Measurements from ENCODE around the gene PPP1R11. TPM values are rescaled to one million over a fixed set of nuclear protein-coding genes. Genes with fewer than 3 reads are reported as not detected.
"Not testable (repeated sequence)": the region's sequence is repeated elsewhere in the genome, so short reads cannot be mapped to it uniquely, and the experiment has no call there.

PPP1R11 gene, protein sequence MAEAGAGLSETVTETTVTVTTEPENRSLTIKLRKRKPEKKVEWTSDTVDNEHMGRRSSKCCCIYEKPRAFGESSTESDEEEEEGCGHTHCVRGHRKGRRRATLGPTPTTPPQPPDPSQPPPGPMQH
- 8.9 TPM for total RNA-seq (ENCODE audit: insufficient read depth, low replicate concordance)

DNA sequence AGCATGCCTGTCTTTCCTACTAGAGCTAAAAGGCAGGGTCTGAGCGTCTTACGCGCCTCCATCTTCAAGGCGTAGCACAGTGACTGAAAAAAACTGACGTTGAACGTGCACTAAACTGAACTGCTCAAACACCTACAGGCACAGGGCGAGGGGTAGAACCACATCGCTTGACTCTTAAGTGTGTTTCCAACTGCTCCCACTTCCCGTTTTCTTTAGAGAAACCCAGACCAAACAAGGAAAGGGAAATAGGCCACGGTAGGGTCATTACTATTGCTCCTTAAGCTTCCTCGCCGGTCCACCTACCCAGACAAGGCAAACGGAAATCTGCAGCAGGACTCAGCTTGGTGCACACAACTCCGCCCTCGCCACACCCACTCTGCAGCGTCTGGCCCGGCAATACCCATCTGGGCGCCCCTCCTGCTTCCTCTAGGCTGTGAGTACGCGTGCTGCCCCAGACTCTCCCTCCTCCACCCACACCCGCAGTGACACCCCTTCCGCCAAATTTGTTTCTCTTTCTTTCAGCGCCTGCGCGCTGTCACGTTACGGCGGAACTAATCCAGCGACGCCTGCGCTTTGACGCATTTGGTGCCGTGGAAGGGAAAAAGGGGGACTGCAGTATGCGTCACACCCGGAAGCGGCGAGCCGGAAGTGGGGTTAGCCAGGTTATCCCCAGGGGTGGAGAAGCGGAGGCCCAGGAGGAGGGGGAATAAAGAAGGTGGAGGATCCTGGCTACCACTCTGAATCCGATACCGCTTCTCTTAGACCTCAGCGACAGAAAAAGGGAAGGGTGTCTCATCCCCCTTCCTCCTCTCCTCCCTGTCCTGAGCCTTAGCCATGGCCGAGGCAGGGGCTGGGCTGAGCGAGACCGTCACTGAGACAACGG is at the start of gene PPP1R11:
PPP1R11 (plus strand) TSS at position 622 of the 883 bp plus-strand sequence; CDS start at position 835, 213 bp downstream.
- peak; percentile 100 for DNase-seq (ENCODE audit: low spot score)

DNA sequence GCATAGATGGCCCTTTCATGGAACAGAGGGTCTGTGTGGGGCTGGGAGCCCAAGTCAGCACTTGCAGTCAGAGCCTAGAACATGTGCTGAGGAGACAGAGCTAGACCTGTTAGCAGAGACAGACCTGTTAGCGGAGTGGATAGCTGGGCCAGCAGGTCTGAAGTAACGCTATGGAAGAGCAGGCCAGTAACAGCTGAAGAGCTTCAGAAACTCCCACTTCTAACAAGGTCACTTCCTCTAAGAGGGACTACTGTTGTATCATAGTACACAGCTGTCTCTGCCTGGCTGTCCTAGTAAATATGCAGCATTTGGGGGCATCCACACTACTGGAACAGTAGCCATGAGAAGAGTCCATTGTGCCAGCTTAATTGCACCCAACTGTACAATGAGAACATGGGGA is 47.2 kb upstream of the PPP1R11 start:
- DNase-seq (ENCODE audit: low spot score), result no peak

DNA sequence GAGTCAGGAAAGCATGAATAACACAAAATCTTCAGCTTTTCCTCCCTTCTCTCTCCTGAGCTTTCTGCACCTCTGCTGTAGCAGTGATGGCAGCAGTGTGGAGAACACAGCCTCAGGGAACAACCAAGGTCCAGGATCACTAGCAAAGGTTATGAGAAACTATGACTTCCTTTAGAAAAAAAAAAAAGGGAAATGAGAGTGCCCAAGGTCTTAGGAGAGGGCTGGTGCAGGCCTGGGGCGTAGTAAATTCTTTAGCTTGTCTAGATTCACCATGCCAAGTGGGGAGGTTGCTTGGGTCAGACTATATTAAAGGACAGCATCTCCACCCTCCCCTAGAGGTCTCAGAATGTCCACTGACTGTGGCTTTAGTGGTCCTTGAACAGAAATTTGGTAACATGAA is 46.4 kb upstream of the PPP1R11 start:
- no peak for DNase-seq (ENCODE audit: low spot score)

DNA sequence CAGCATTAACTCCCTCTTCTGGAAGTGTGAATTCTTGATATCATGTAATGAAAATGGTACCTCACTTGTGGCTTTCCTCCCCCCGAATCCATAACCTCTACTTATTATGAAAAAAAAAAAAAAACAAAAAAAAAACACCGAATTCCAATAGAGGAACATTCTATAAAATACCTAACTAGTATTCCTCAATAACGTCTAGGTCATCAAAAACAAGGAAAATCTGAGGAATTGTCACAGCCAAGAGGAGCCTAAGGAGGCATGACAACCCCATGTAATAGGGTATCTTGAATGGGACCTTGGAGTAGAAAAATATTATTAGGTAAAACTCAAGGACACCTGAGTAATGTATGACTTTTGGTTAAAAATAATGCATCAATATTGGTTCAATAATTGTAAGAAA is 44.8 kb upstream of the PPP1R11 start:
- DNase-seq (ENCODE audit: low spot score), result no peak

DNA sequence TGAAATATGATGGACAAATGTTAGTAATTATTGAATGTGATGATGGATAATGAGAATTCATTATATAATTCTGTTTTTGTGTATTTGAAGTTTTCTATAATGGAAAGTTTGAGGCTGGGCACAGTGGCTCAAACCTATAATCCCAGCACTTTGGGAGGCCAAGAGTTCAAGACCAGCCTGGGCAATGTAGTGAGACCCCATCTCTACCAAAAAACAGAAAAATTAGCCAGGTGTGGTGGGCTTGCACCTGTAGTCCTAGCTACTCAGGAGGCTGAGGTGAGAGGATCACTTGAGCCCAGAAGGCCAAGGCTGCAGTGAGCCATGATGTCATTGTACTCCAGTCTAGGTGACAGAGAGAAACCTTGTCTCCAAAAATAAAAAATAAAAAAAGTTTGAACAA is 44.3 kb upstream of the PPP1R11 start:
- DNase-seq (ENCODE audit: low spot score), result not testable (repeated sequence)

DNA sequence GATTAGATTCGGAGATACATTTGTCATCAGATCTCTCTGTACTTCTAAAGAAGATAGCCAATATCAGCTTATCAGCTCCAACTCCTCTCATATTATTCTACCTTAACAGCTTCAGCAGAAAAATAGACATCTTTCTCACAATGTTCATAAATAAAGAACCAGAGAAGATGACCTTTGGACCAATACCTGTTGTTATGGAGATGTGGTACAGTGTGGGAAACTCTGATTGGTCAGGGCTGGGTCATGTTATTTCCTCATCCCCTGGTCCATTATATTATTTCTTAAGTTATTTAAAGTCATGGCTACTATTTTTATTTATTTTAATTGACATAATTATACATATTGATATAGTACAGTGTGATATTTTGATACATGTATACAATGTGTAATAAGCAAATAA is 41.8 kb upstream of the PPP1R11 start:
- no peak for DNase-seq (ENCODE audit: low spot score)

DNA sequence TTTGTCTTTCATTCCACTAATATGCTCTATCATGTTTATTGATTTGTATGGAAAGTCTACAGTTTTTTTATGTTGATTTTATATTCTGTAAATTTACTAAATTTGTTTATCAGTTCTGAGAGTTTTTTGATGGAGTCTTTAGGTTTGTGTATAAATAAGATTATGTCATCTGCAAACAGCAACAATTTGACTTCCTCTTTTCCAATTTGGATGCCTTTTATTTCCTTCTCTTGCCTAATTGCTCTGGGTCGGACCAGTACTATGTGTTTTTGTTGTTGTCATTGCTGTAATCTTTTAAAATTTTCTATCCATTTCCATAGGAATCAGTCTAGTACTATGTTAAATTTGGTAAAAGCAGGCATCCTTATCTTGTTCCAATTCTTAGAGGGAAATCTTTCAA is 37.4 kb upstream of the PPP1R11 start:
- DNase-seq (ENCODE audit: low spot score), result no peak

DNA sequence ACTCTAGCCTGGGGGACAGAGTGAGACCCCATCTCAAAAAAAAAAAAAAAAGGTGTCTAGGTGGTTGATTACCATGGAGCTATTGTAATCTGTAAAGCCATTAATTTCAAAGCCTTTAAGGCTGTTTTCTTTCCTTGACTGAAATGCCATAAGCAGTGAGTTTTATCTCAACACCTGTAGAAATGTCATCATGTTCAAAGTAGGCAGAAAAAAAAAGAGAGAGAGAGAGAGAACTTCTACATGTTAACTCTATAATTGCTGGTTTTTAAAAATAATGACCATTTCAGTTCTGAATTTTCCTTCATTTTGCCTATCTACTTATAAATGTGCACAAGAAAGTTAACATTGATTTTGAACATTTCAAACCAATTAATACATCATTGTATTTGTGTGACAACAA is 35.6 kb upstream of the PPP1R11 start:
- DNase-seq (ENCODE audit: low spot score), result no peak

DNA sequence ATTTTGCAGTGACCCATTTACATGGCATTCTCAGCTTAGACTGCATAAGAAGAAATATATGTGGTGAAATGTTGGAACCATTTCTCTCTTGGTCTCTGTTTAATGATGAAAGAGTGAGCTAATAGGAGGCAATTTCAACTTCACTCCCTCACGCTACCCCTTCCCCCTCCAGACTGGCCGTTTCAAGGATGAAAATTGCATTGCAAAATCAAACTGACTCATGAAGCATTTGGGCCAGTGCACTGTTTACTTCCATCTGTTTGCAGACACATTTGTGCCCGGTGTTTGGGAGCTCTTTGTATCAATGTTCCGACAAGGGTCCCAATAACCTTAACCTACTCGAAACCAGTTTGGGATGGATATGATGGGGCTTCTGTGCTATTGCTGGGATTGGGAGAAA is 33.6 kb upstream of the PPP1R11 start:
- DNase-seq (ENCODE audit: low spot score), result not testable (repeated sequence)

DNA sequence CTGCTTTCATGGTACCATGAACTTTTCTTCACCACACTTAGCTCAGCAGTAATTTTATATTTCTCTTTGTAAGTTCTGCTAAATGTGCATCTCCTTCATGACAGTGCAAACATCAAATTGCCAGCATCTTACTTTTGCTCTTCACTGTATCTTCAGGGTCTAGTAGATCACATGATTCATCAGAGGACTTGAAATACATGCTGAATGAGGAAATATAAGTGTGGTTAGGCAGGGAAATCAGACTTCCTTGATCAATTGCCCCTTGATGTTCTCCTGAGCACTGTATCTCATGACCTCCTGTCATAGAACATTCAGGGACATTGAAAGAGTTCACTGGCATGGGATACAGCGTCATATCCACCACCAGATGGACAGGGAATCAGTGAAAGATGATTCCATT is 31.2 kb upstream of the PPP1R11 start:
- DNase-seq (ENCODE audit: low spot score), result no peak

DNA sequence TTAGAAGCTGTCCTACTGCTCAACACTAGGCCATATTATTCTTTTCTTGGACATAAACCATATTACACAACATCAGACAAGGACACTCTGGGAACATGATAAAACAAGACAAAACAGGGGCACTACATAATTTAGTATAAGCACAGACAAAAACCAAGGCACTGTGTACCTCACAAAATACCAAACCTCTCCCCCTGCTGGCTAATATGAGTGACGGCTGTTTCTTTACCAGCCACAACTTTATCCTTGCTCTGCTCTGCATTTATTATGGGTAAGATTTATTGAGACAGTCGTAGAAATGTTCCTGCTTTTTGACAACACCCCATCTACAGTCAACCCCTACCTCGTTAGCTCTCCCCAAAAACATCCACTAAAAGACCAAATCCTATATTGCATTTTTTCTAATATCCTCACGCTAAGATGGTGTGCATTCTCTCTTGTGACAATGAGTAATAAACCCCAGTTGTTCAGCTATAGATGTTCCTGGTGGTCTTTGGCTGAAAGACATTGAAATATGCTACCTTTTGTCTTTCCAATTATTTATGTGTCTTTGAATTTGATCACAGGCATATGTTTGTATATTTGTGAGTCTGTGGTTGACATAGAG is 29.7 kb upstream of the PPP1R11 start:
- peak; percentile 4 for DNase-seq (ENCODE audit: low spot score)

DNA sequence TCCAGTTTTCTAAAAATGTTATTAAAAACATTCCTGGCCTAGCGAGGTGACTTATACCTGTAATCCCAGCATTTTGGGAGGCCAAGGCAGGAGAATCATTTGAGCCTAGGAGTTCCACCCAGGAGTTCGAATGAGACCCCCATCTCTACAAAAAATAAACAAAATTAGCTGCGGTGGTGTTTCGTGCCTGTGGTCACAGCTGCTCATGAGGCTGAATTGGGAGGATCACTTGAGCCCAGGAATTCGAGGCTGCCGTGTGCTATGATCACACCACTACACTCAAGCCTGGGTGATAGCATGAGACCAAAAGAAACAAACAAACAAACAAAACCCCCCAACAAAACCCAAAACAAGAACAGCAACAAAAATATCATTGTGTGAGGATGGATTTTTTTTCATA is 25.8 kb upstream of the PPP1R11 start:
- DNase-seq (ENCODE audit: low spot score), result no peak

DNA sequence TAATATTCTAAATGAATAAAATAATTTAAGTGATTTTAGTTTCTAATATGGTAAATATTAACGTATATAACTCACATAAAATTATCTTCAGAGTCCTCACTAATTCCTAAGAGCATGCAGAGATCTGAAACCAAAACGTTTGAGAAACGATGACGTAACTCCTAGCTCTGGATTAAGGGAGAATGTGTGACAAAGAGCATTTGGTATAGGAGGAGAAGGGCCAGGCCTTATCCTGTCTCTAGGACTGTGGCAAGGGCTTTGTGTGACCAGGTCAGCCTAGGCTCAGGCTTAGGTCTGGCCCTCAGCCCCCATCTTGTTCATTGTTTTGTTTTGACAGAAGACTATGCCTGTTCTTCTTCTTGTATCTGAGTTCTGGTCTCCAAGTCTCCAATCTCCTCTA is 25.2 kb upstream of the PPP1R11 start:
- no peak for DNase-seq (ENCODE audit: low spot score)

DNA sequence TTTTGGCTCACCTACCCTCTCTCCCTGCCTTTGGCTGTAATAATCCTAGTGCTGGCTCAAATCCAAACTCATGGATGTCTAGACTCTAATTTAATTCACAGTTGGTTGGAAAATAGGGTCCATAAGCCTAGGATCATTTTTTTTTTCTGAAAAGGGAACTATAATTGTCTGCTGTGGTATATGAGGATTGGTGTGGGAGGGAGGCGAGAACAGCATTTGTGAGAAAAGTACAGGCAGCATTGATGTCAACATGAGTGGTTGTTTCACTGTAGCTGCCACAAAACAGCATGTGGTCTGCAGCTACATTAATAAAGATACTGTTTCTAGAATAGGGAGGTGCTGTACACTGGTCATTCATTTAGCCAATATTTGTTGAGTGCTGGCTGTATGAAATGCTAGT is 24.5 kb upstream of the PPP1R11 start:
- no peak for DNase-seq (ENCODE audit: low spot score)

DNA sequence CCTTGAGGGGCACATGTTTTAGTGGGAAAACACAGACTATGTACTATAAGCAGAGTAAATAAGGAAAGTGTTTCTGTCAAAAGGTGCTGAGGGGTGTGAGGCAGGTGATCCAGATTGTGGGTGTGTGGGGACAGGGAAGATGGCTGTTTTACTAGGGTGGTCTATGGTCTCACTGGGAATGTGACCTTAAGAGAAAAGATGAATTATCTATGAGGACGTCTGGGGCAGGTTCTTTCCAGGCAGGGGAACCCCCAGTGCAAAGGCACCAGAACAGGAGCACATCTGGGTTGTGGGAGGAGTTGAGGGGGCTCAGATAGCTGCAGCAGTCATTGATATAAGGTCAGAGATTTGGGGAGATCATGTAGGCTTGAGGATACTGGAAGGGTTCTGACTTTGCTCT is 24.1 kb upstream of the PPP1R11 start:
- no peak for DNase-seq (ENCODE audit: low spot score)

DNA sequence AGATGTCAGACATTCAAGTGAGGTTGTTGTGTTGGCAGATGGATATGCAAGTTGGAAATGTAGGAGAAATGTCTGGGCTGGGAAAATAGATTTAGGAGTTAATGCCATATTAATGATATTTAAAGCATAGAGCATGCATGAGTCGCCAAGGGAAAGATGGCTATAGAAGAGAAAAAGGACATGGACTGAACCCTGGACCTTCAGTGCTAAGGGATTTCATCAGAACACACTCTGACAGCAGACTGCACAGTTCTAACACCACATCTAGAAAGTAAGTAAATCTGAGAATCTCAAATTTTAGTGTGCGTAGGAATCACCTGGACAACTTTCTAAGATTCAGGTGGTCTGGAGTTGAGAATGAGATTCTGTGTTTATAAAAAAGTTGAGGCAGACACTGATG is 23.3 kb upstream of the PPP1R11 start:
- no peak for DNase-seq (ENCODE audit: low spot score)

DNA sequence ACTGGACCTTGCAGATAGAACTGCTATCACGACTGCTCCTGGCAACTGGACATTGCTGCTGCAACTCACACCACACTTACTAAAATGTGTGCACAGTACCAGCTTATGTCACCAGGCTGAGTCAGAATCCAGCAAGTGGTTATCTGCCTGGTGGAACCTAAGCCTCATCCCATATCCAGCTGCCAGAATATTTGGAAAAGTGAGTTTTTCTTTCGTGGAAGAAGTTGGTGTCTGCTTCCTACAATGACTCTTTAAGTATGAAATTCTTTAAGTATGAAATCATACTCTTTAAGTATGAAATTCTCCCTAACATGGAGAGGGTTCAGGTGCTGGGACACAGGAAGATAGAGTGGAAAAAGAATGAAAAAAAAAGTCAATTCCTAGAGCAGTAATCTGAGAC is 22.4 kb upstream of the PPP1R11 start:
- no peak for DNase-seq (ENCODE audit: low spot score)

DNA sequence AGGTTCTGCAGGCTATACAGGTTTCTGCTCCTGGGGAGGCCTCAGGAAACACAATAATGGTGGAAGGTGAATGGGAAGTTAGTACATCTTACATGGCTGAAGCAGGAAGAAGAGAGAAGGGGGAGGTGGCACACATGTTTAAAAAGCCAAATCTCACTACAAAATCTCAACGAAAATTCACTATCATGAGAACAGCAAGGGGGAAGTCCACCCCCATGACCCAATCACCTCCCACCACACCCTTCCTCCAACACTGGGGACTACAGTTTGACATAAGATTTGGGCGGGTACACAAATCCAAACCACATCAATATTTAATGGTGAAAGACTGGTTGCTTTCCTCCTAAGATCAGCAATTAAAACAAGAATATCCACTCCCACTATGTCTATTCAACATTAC is 19.8 kb upstream of the PPP1R11 start:
- no peak for DNase-seq (ENCODE audit: low spot score)

DNA sequence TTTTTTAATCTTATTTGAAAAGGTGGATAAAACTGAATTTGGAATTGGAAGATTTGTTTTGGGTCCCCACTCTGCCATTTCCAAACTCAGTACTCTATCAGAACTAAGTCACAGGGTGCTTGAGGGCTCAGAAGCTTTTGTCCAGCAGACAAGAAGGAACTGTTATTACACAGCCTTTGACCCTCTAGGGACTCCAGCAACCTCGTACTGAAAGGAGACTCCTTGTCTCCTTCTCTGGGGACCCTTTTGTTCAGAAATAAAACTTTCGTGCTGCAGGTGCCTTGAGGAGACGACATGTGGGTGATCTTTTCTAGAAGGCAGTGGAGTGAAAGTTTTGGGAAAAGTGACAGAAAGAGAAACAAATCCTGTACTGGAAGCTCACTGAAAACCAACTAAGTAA is 13.3 kb upstream of the PPP1R11 start:
- no peak for DNase-seq (ENCODE audit: low spot score)

DNA sequence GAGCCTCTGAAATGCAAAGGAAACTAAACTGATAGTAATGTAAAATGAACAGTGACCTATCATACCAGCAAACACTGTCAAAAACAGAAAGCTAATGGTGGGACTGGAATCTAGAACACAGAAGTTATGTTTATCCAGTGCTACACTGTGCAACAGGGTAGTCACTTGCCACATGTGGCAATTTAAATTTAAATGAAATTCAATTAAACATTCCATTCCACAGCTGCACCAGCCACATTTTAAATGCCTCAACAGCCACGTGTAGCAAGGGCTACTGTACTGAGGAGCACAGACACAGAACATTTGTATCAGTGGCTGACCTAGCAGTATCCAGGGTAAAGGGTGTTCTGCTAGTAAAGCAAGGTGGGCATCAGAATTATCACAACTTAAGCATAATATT is 11.5 kb upstream of the PPP1R11 start:
- no peak for DNase-seq (ENCODE audit: low spot score)

DNA sequence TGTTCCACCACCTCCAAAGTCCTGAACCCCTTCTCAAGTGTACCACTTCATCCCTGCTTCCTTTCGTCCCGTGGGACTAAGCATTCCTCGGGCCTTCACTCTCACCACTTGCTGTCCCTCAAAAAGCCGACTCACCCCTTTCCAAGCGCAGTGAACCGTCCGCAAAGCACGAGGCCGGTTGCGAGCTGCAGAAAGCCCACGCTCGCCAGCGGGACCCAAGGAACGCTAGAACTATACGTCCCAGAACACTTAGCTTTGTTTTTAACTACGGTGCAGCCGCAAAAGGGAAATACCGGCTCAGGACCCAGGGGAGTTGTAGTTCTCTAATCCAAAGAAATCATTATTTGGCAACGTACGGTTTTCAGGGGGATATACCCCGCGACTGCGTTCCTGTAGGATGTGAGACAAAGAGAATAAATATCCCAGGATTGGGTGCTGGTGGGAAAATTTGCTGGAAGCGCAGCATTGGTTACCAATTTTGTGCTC is 6.3 kb upstream of the PPP1R11 start:
- no peak for DNase-seq (ENCODE audit: low spot score)

DNA sequence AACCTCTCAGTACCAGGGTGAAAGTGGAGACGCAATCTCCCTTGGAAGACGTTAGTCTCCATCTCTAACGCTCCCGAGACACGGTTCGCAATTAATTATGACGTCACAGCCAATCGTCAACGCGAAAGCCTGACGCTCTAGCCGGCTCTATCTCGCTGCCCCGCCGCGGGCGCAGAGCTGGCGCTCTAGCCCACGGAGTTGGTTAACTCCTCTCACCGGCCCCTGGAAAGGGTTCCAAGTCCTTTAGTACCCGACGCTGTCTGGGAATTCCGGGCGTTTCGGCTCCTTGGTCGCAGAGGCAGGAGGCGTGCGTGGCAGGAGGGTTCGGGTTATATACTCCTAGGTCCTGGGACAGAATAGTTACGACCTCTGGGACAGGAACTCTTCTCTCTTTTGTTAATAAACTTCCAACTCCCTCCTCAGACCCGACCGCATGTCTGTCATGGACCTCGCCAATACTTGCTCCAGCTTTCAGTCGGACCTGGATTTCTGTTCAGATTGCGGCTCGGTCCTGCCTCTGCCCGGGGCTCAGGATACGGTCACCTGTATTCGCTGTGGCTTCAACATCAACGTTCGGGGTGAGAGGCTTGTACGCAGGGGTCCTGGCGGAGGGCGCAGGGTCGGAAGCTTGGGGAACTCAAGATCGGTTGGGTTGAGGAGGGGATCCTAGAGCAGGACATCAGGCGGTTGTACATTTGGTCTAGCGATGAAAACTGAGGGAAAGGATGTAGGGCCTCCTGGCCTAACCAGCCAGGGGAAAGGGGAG is 5.7 kb upstream of the PPP1R11 start, which contains the start of gene POLR1H:
POLR1H (plus strand) TSS at position 174 of the 766 bp plus-strand sequence; CDS start at position 434, 260 bp downstream.
- DNase-seq (ENCODE audit: low spot score), result peak; percentile 99

Measured in umbilical cord (tissue), 2 donors.